A549 treated with CpdA at 1 μM for 4 hours (cell line): ENCODE results near the gene HSD17B4. TPM values are rescaled to one million over a fixed set of nuclear protein-coding genes. Genes with fewer than 3 reads are reported as not detected.

Experiments
- total RNA-seq: library from RNA; stranded (reverse); fragments of 200-300 nt; extraction: Qiagen RNA extraction; gene quantifications from 5 replicates; pipeline ENCODE4 v1.2.3, GENCODE V29; 2022; ENCODE audit warnings: low read depth

Gene HSD17B4, protein sequence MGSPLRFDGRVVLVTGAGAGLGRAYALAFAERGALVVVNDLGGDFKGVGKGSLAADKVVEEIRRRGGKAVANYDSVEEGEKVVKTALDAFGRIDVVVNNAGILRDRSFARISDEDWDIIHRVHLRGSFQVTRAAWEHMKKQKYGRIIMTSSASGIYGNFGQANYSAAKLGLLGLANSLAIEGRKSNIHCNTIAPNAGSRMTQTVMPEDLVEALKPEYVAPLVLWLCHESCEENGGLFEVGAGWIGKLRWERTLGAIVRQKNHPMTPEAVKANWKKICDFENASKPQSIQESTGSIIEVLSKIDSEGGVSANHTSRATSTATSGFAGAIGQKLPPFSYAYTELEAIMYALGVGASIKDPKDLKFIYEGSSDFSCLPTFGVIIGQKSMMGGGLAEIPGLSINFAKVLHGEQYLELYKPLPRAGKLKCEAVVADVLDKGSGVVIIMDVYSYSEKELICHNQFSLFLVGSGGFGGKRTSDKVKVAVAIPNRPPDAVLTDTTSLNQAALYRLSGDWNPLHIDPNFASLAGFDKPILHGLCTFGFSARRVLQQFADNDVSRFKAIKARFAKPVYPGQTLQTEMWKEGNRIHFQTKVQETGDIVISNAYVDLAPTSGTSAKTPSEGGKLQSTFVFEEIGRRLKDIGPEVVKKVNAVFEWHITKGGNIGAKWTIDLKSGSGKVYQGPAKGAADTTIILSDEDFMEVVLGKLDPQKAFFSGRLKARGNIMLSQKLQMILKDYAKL
- 50.6 to 75.9 TPM (median 61.2 TPM) in 5 replicates for total RNA-seq

GRCh38 chr5:119452373-119453039, at the start of gene HSD17B4:
Gene HSD17B4 (plus strand): TSS chr5:119452497. CDS start chr5:119452576, 79 bp downstream.

Other genes starting within 250 kb of the HSD17B4 start
- gene TNFAIP8, start 96.5 kb upstream of the HSD17B4 start, total RNA-seq, result 27.3 to 52.5 TPM (median 30.3 TPM) in 5 replicates
- not detected in 5 replicates for gene FAM170A, start 177.1 kb downstream of the HSD17B4 start, total RNA-seq